Lower lobe of right lung (tissue), 2 donors: ENCODE data around the gene SPATA6. TPM values are rescaled to one million over a fixed set of nuclear protein-coding genes. Genes with fewer than 3 reads are reported as not detected.
"Not testable (repeated sequence)": the region's sequence is repeated elsewhere in the genome, so short reads cannot be mapped to it uniquely, and the experiment has no call there.

Source experiments
- ATAC-seq, 2 donors: fragments of 200-7000 bp; cut with Tn5 transposase; one replicate each; pipeline ENCODE4 v1.9.1; 2020 to 2022; ENCODE audit warnings: mild to moderate bottlenecking in 2 of 2, moderate library complexity in 2 of 2
- DNase-seq: peaks from one replicate; pipeline ENCODE4 v3.0.0-alpha.2; 2020
- H3K27ac ChIP-seq: fragments of 200-600 bp; one replicate; pipeline ENCODE4 v1.8.0; 2022
- H3K27me3 ChIP-seq: fragments of 200-600 bp; one replicate; pipeline ENCODE4 v1.8.0; 2022; ENCODE audit warnings: low read depth
- H3K36me3 ChIP-seq: fragments of 200-600 bp; one replicate; pipeline ENCODE4 v1.8.0; 2022; ENCODE audit warnings: mild to moderate bottlenecking
- H3K4me1 ChIP-seq: fragments of 200-600 bp; one replicate; pipeline ENCODE4 v1.8.0; 2022
- H3K4me3 ChIP-seq: fragments of 200-600 bp; one replicate; pipeline ENCODE4 v1.8.0; 2022; ENCODE audit warnings: mild to moderate bottlenecking
- H3K9me3 ChIP-seq: fragments of 200-600 bp; one replicate; pipeline ENCODE4 v1.8.0; 2022
- CTCF ChIP-seq: fragments of 200-600 bp; IDR thresholded peaks from one replicate; pipeline ENCODE4 v1.8.0; 2022; ENCODE audit warnings: antibody characterized with exemption, mild to moderate bottlenecking
- intact Hi-C: fragments of 100-400 bp; cut with DNase I; formaldehyde crosslinking; loops from one replicate; pipeline ENCODE4 v1.11.0; 2022
- long read RNA-seq: library from polyadenylated mRNA; unstranded; transcript quantifications from one replicate; pipeline ENCODE4 v2.0.0, GENCODE V29; 2021
- total RNA-seq: library from RNA; stranded (reverse); fragmentation: NEBNext Ultra II Directional; extraction: Animal tissue kit (Norgen Biotek cat#: 25700); gene quantifications from one replicate; pipeline ENCODE4 v1.2.1, GENCODE V29; 2021
- donor health status: DM: no; HTN: yes; CAD: no; lungs with severe emphysema.

SPATA6 gene
- 32.4 TPM for total RNA-seq
- long read RNA-seq, full-length matches to known transcripts = 3 of 15 reads
- long read RNA-seq, partial matches to known transcripts = 5 of 15 reads
- long read RNA-seq, other reads (novel, unspliced or antisense) = 7 of 15 reads

DNA sequence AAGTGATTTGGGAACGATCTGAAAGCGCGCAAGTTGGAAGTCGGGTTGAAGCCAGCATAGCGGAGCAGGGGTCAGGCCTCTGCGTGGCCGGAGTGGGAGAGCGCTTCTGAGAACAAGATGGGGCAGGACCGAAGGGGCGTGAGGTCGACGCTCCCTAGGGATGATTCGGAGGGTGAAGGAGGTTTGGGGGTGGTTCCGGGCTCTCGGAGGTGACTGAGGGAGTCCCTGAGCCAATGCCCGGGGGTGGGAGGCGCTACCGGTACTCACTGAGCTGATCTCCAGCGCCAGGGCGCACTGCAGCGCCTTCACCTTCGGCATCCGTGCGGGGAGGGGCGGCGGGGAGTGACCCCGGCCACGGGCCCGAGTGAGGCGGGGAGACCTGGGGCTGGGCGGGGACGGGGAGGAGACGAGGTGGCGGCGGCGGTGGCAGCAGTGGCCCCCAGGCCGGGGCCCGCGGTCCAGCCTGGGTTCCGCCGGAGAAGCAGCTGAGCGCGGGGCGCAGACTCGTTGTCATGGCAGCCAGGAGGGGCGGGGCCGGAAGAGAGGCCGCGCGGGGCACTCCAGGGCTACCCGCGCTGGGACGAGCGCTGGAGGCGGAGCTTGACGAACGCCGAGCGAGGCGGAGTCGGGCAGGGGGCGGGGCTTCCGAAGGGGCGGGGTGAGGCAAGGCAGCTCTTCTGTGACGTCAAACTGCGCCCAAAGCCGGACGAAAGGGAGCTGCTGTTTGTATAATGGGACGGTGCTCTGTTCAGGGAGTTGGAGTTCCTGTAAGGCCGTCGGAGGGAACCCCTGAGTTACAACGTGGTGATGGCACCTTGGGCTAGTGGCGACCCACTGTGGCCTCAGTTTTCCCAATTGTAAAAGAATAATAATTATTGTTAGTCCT, at the start of gene SPATA6:
TSS of gene SPATA6 (minus strand) at position 514 of the 886 bp plus-strand sequence. CDS start at position 318, 196 bp downstream.
- H3K9me3 ChIP-seq = no peaks in the 10 kb centered on the region
- H3K4me1 ChIP-seq = peaks cover 39% of the 10 kb centered on the region
- H3K4me3 ChIP-seq = peak within 1 kb of the TSS; percentile 75
- H3K27ac ChIP-seq = peak within 1 kb of the TSS; percentile 82
- intact Hi-C loops = no loop called here
- peak; percentile 98 for DNase-seq
- H3K36me3 ChIP-seq = no peaks in the 10 kb centered on the region
- H3K27me3 ChIP-seq = no peaks in the 10 kb centered on the region
- TF ChIP-seq CTCF = no peak
- ATAC-seq = peak; percentile 98

DNA sequence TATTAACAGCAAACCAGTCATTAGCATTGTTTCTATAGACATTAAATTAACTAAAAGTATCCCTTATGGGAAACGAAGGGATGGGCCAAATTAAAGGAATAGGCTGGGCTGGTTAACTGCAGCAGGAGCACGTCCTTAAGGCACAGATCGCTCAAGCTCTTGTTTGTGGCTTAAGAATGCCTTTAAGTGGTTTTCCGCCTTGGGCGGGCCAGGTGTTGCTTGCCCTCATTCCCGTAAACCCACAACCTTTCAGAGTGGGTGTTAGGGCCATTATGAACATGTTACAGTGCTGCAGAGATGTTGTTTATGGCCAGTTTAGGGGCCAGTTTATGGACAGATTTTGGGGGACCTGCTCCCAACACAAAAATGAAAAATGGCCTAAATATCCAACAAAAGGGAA, 47.9 kb upstream of the SPATA6 start:
- H3K4me3 ChIP-seq, H3K4me1 ChIP-seq, ATAC-seq, intact Hi-C loops, DNase-seq, H3K27me3 ChIP-seq, H3K27ac ChIP-seq, H3K36me3 ChIP-seq, H3K9me3 ChIP-seq: not testable (repeated sequence)

DNA sequence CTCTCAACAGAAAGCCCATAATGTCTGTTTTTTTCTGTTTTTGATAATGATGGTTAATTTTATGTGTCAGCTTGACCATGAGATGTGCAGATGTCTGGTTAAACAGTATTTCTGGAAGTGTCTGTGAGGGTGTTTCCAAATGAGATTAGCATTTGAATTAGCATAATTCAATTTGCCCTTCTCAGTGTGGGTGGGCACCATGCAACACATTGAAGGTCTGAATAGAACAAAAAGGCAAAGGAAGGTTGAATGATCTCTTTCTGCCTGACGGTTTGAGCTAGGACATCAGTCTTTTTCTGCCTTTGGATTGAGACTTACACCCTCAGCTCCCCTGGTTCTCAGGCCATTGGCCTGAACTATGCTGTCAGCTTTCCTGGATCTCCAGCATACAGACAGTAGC, 34.9 kb upstream of the SPATA6 start:
- Histone ChIP-seq H3K9me3 (no peaks in the 10 kb centered on the region), H3K27me3 (peaks cover 6% of the 10 kb centered on the region), H3K4me3 (no peak overlapping the region), H3K4me1 (no peaks in the 10 kb centered on the region), H3K36me3 (no peaks in the 10 kb centered on the region), H3K27ac (no peak overlapping the region)
- ATAC-seq = no peak
- TF ChIP-seq CTCF = no peak
- intact Hi-C loops = no loop called here
- no peak for DNase-seq

DNA sequence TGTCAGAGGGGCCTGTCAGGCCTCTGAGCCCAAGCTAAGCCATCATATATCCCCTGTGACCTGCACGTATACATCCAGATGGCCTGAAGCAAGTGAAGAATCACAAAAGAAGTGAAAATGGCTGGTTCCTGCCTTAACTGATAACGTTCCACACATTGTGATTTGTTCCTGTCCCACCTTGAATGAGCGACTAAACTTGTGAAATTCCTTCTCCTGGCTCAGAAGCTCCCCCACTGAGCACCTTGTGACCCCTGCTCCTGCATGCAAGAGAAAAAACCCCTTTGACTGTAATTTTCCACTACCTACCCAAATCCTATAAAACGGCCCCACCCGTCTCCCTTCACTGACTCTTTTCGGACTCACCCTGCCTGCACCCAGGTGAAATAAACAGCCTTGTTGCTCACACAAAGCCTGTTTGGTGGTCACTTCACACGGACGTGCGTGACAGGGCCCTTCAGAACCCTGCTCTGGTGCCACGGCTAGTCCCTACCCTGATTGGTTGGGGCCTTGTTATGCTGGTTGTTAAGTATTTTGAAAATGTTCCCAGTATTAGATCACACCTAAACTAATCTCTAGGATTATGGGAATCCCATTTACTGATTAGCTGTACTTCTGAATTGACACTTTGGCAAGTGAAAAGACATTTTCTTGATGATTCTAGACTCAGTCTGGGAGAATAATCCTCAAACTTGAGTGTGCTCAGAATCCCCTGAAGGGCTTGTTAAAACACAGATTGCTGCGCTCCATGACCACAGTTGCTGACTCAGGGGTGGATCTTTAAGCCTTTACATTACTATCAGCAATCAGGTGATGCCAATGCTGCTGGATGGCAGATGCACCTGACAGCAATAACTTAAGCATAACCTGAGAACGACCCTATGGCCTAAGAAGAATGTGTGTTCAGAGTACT, 28.8 kb upstream of the SPATA6 start:
- H3K27ac ChIP-seq = no peak overlapping the region
- ATAC-seq (peak in 1 of 2 donors; percentile 29), DNase-seq (no peak)
- peaks cover 8% of the 10 kb centered on the region for H3K4me1 ChIP-seq
- H3K4me3 ChIP-seq = no peak overlapping the region
- intact Hi-C loops = no loop called here
- TF ChIP-seq CTCF = no peak
- no peaks in the 10 kb centered on the region for H3K27me3 ChIP-seq
- H3K36me3 ChIP-seq = no peaks in the 10 kb centered on the region
- no peaks in the 10 kb centered on the region for H3K9me3 ChIP-seq

GRCh38 chr1:48499211-48499735, 27.3 kb upstream of the SPATA6 start:
- DNase-seq (no peak), ATAC-seq (no peak)
- intact Hi-C loops = no loop called here
- peaks cover 14% of the 10 kb centered on the region for H3K4me1 ChIP-seq
- TF ChIP-seq CTCF = no peak
- H3K4me3 ChIP-seq = no peak overlapping the region
- H3K27ac ChIP-seq = no peak overlapping the region
- H3K9me3 ChIP-seq = no peaks in the 10 kb centered on the region
- no peaks in the 10 kb centered on the region for H3K36me3 ChIP-seq
- no peaks in the 10 kb centered on the region for H3K27me3 ChIP-seq
